PC-9 (cell line): Measurements from ENCODE around the gene TWNK.

Experiments used
- EZH2 ChIP-seq: fragments of 200-600 bp; sonication (generic); IDR thresholded peaks from 2 replicates; pipeline ENCODE4 v1.8.0; 2017; ENCODE audit warnings: antibody characterized with exemption, low read depth
- TF ChIP-seq, protein P1 (sequence below): fragments of 200-600 bp; sonication (generic); conservative IDR thresholded peaks from 2 replicates; pipeline ENCODE4 v1.6.1; 2017; ENCODE audit warnings: mixed run types, antibody characterized with exemption, mild to moderate bottlenecking, moderate library complexity

GRCh38 chr10:100987685-100988049 lies 324 bp downstream of the TWNK start:
- TF ChIP-seq, protein P1, sequence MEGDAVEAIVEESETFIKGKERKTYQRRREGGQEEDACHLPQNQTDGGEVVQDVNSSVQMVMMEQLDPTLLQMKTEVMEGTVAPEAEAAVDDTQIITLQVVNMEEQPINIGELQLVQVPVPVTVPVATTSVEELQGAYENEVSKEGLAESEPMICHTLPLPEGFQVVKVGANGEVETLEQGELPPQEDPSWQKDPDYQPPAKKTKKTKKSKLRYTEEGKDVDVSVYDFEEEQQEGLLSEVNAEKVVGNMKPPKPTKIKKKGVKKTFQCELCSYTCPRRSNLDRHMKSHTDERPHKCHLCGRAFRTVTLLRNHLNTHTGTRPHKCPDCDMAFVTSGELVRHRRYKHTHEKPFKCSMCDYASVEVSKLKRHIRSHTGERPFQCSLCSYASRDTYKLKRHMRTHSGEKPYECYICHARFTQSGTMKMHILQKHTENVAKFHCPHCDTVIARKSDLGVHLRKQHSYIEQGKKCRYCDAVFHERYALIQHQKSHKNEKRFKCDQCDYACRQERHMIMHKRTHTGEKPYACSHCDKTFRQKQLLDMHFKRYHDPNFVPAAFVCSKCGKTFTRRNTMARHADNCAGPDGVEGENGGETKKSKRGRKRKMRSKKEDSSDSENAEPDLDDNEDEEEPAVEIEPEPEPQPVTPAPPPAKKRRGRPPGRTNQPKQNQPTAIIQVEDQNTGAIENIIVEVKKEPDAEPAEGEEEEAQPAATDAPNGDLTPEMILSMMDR = no peak
- TF ChIP-seq EZH2 = no peak
